Mesothelial cell of epicardium (in vitro differentiated cells): ENCODE data around the gene PELO. TPM values are rescaled to one million over a fixed set of nuclear protein-coding genes. Genes with fewer than 3 reads are reported as not detected.

Experiments used
- DNase-seq, 2 experiments: peaks; one replicate each; pipeline ENCODE4 v3.0.0; 2021; ENCODE audit warnings: low spot score in 2 of 2; ENCODE audit not compliant: unreplicated experiment in 2 of 2
- H3K27ac Mint-ChIP-seq: 2 replicates; pipeline ENCODE4 v1.8.0; 2021; ENCODE audit warnings: mixed read lengths
- H3K27me3 Mint-ChIP-seq: 2 replicates; pipeline ENCODE4 v1.8.0; 2021; ENCODE audit warnings: low read depth, mixed read lengths
- H3K36me3 Mint-ChIP-seq: 2 replicates; pipeline ENCODE4 v1.8.0; 2021; ENCODE audit warnings: mixed read lengths
- H3K4me1 Mint-ChIP-seq: 2 replicates; pipeline ENCODE4 v1.8.0; 2021; ENCODE audit warnings: mixed read lengths
- H3K4me3 Mint-ChIP-seq: 2 replicates; pipeline ENCODE4 v1.8.0; 2021; ENCODE audit warnings: mild to moderate bottlenecking, moderate library complexity, mixed read lengths
- H3K9me3 Mint-ChIP-seq: 2 replicates; pipeline ENCODE4 v1.8.0; 2021; ENCODE audit warnings: mixed read lengths
- total RNA-seq: library from RNA; stranded (reverse); gene quantifications from 3 replicates; pipeline ENCODE4 v1.2.1, GENCODE V29; 2021
- TF ChIP-seq, protein P1 (sequence below): fragments of 200-600 bp; sonication (generic); IDR thresholded peaks from one replicate; pipeline ENCODE4 v1.5.0; 2021; ENCODE audit warnings: antibody characterized with exemption; ENCODE audit not compliant: unreplicated experiment

Gene PELO
- total RNA-seq, 1 donor from 2014 or later: 14.0 TPM

GRCh38 chr5:52754051-52754450 is 33.7 kb upstream of the PELO start:
- peaks cover under 1% of the 10 kb centered on the region for H3K4me1 Mint-ChIP-seq
- TF ChIP-seq, protein P1, sequence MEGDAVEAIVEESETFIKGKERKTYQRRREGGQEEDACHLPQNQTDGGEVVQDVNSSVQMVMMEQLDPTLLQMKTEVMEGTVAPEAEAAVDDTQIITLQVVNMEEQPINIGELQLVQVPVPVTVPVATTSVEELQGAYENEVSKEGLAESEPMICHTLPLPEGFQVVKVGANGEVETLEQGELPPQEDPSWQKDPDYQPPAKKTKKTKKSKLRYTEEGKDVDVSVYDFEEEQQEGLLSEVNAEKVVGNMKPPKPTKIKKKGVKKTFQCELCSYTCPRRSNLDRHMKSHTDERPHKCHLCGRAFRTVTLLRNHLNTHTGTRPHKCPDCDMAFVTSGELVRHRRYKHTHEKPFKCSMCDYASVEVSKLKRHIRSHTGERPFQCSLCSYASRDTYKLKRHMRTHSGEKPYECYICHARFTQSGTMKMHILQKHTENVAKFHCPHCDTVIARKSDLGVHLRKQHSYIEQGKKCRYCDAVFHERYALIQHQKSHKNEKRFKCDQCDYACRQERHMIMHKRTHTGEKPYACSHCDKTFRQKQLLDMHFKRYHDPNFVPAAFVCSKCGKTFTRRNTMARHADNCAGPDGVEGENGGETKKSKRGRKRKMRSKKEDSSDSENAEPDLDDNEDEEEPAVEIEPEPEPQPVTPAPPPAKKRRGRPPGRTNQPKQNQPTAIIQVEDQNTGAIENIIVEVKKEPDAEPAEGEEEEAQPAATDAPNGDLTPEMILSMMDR: no peak
- no peak overlapping the region for H3K4me3 Mint-ChIP-seq
- H3K36me3 Mint-ChIP-seq: no peaks in the 10 kb centered on the region
- no peak for DNase-seq
- no peak overlapping the region for H3K27ac Mint-ChIP-seq
- H3K9me3 Mint-ChIP-seq: no peaks in the 10 kb centered on the region
- no peaks in the 10 kb centered on the region for H3K27me3 Mint-ChIP-seq

DNA sequence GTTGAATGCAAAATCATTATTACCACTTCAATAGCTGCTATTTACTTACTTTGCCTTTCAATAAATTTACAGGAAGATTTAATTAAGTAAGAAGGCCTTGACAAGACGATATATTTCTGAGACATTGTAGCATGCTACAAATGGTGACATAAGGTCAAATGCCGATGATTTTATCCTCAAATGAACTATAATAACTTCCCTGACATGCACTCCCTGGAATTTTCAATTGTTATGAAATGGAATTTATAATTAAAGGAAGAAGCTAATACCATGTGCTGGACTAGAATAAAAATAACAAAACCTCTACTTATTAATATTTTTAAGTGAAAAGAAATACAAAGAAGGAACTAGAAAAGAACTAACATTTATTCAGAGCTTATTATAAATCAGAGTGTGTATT is 30.2 kb upstream of the PELO start:
- Mint-ChIP-seq H3K27me3 (no peaks in the 10 kb centered on the region), H3K36me3 (no peaks in the 10 kb centered on the region), H3K4me1 (peaks cover 3% of the 10 kb centered on the region), H3K27ac (no peak overlapping the region), H3K4me3 (no peak overlapping the region), H3K9me3 (no peaks in the 10 kb centered on the region)
- no peak for DNase-seq
- TF ChIP-seq, protein P1: no peak

GRCh38 chr5:52758014-52758413 is 29.7 kb upstream of the PELO start:
- Mint-ChIP-seq H3K9me3 (no peaks in the 10 kb centered on the region), H3K4me3 (no peak overlapping the region), H3K36me3 (no peaks in the 10 kb centered on the region), H3K27ac (no peak overlapping the region), H3K4me1 (peaks cover 3% of the 10 kb centered on the region), H3K27me3 (no peaks in the 10 kb centered on the region)
- TF ChIP-seq, protein P1: no peak
- DNase-seq: no peak

- H3K27ac Mint-ChIP-seq: no peak overlapping the region
Measured at GRCh38 chr5:52759331-52759730, 28.4 kb upstream of the PELO start.

DNA sequence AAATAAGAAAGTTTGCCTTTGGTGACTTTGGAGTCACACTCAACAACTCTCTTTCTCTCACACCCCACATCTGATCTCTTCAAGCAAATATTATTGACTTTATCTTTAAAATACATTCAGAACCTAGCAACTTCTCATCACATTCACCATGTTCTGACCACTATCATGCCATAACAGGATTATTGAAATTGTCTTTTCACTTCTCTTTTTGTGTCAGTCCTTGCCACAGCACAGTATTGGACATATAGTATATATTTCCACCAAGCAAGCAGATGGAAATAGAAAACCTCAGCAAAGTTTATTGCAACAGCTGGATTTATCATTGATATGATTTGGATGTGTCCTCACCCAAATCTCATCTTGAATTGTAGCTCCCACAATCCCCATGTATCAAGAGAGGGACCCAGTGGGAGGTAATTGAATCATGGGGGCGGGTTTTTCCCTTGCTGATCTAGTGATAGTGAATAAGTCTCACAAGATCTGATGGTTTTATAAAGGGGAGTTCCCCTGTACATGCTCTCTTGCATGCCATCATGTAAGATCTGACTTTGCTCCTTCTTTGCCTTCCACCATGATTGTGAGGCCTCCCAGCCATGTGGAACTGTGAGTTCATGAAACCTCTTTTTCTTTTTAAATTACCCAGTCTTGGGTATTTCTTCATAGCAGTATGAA is 26.9 kb upstream of the PELO start:
- no peaks in the 10 kb centered on the region for H3K9me3 Mint-ChIP-seq
- TF ChIP-seq, protein P1: no peak
- H3K27me3 Mint-ChIP-seq: no peaks in the 10 kb centered on the region
- no peak for DNase-seq
- peaks cover 3% of the 10 kb centered on the region for H3K4me1 Mint-ChIP-seq
- H3K36me3 Mint-ChIP-seq: no peaks in the 10 kb centered on the region
- no peak overlapping the region for H3K27ac Mint-ChIP-seq
- no peak overlapping the region for H3K4me3 Mint-ChIP-seq

More at GRCh38 chr5:52759331-52759730, 28.4 kb upstream of the PELO start:
- Mint-ChIP-seq H3K36me3 (no peaks in the 10 kb centered on the region), H3K27me3 (no peaks in the 10 kb centered on the region), H3K4me1 (peaks cover 3% of the 10 kb centered on the region), H3K4me3 (no peak overlapping the region), H3K9me3 (no peaks in the 10 kb centered on the region)
- no peak for DNase-seq
- TF ChIP-seq, protein P1: no peak
